ENCODE measurements around the gene CD109.
"Not testable (repeated sequence)": the region's sequence is repeated elsewhere in the genome, so short reads cannot be mapped to it uniquely, and the experiment has no call there.

Gene CD109

DNA sequence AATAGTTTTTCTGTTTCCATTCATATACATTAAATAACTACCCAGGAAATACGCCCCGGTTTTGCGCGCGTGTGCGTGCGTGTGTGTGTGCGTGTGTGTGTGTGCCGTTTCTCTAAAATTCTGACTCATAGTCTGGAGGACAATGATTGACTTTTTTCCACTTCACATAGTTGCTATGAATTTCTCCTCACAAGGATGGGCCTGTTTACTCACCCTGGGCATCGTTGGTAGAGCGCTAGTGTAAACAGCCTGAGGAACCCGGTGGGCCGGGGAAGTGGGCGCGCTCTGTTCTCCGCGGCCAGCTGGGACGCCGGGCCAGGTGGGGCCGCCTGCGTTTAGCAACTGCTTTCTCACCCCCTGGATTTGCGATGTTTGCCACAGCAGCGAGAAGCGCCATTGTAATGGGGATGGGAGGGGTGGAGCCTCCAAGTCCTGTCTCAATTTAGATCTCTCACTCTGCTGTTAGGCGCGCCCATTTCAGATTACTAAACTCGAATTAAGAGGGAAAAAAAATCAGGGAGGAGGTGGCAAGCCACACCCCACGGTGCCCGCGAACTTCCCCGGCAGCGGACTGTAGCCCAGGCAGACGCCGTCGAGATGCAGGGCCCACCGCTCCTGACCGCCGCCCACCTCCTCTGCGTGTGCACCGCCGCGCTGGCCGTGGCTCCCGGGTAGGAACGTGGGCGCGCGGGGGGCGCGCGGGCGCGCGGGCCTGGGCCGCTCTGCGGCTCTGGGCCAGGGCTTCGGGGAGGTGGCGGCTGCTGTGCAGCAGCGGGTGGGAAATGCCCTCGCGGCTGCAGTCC lies at the start of gene CD109:
TSS of gene CD109 (plus strand) at position 585 of the 803 bp plus-strand sequence. CDS start at position 598, 13 bp downstream.
- peak; percentile 89 for DNase-seq

DNA sequence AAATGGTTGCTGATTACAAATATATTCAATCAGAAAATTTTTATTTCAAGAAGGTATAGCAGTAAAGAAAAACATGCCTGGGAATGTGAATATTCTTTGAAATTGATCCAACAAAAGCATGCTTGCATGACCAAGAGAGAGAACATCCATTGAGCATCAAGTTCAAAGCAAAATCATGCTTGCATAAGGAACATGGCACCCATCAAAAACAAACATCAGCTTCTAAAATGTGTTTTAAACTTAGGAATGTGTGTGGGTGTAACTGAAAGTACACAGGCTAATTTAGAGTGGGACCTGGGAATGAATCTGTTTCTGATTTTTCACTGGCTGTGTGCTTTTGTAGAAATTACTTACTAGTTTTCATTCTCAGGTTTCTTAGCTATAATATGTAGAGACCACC lies 47.8 kb upstream of the CD109 start:
- no peak for DNase-seq

DNA sequence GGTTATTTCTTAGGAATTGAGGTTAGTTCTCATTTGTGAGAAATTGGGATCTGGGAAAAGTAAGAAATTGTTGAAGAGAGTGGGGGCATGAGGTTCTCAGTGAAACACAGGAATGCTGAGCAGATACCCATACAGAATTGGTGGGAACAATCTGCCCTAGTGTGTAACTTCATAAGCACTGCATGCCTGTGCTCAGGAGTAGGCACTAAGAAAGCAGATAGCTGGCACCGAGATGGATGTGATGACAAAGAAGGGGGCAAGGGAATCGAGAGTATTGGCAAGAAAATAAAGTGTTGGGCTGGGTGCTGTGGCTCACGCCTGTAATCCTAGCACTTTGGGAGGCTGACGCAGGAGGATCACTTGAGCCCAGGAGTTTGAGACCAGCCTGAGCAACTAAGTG lies 46.2 kb upstream of the CD109 start:
- no peak for DNase-seq

DNA sequence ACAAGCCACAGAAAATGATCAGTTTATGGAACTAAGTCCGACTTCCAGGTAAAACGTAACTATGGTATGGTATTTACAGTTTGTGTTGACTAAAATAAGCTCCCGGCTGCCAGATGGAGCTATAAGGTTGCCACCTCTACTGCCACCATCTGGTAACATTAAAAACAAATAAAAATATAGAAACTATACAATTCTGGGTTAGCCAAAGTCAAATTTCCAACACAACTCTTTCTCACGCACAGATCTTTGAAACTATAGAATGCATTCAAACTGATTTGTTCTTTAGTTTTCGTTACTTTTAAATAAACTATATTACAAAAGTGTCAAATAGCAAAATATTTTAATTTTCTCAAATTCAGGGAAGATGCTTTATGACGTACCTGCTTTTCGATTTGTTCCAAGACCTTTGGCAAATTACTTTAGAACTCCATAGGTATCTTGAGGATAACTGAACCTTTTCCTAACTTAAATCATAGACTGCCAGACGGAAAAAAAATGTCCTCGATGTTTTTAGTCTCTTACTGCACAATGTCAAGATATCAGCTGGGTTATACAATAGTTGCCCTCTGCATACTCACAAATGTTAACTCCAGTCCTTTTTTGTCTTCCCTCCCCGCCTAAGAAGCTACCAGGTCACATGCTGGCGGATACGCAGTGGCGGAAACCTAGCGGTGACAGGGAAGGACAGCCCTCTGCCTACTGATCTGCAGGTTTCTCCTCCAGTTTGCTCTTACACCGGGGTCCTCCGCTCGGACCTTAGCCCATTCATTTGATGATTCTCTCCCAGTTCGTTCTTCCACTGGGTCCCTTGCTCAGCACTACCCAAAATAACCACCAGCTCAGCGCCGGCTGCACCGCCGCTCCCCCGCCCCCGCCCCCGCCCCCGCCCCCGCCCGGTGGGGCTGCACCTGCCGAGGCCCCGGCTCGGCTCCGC lies 43.1 kb upstream of the CD109 start:
- peak; percentile 91 for DNase-seq

DNA sequence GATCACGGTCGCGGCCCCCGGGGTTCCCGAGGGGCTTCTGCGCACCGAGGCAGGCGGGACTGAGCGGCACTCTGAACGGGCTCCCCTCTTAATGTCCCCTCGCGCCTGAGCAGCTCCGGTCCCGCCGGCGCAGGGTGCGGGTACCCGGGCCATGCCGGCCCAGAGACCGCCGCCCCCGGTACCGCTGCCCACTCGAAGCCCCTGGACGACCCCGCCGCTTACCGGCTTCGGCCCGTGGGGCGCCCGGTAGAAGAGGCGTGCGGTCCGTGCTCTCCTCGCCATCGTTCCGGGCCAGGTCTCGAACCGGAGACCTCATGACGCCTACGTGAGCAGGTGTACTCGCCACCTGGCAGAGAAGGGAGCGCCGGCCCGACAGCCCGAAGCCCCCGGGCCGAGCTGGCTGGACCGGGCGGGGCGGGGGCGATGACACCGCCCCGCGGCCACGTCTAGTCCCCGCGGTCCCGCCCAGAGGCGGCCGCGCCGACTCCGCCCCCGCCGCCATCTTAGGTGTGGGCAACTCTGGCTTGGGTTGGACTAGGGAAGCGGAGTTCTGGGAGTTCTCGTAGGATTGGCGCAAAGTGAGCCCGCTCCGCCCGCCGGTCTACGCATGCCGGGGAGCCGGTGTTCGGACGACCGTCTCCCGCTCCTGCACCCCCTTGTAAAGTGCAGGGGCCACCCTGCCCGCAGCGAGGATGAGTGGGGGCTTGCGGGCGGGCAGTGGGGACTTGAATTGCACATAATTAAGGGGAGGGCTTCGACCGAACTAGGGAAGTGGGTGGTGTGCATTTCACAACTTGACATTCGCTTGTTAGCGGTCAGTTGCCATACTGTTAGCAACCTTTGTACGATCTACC lies 42.2 kb upstream of the CD109 start, which contains the start of gene SLC17A5:
TSS of gene SLC17A5 (minus strand) at position 422 of the 854 bp plus-strand sequence. CDS start at position 316, 106 bp downstream.
- peak; percentile 97 for DNase-seq

DNA sequence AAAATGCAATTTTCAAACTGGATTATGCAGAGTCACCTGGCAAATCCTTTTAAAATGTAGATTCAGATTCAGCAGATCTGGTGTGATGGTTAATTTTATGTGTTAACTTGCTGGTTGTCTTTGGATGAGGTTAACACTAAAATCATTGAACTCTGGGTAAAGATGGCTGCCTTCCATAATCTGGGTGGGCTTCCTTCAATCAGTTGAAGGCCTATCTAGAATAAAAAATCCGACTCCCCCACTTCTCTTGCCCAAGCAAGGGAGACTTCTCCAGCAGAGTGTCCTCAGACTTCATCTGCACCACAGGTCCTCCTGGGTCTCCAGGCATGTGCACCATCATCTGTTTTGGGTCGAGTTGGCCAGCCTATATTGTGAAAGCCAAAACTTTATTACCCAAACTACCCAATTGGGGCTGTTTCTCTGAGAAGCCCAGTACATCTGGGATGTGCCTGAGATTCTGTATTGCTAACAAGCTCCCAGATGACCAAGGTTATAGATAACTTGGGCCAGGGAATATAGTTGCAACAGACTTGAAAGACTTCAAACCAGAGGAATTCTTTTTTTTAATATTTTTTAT lies 40.6 kb upstream of the CD109 start:
- DNase-seq = no peak

DNA sequence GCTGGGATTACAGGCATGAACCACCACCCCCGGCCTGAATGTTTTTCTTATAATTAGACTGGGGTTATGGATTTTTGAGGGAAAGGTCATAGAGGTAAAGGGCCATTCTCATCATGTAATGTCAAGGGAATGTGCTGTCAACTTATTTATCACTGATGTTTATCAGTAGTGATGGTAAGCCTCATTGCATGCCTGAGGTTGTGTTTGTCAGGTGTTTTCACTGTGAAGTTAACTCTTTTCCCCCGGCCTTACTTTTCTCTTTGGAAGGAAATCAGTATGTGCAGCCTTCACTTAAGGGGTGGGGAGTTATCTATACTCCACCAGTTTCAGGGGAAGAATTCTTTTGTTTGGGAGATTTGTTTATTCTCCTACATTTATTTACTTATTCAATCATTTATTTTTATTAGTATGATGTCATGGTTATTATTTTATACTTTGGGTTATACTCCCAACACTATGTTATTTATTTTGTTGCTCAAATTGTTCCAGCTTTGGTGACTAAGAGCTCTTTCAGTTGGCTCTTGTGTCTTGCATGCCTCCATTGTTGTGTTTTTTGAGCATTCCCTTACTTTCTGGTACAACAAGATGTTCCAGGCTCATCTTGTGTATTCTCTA lies 39.4 kb upstream of the CD109 start:
- DNase-seq = no peak

DNA sequence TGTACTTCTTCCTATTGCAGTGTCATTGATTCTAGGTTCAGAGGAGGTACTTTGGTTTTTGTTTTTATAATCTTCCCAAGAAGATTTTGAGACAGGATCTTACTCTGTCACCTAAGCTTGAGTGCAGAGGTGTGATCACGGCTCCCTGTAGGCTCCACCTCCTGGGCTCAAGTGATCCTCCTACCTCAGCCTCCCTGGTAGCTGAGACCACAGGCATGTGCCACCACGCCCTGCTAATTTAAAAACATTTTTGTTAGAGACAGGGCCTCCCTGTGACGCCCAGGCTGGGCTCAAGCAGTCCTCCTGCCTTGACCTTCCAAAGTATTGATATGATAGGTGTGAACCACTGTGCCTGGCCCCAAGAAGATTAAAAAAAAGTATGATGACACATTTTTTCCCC lies 38.8 kb upstream of the CD109 start:
- peak; percentile 23 for DNase-seq

DNA sequence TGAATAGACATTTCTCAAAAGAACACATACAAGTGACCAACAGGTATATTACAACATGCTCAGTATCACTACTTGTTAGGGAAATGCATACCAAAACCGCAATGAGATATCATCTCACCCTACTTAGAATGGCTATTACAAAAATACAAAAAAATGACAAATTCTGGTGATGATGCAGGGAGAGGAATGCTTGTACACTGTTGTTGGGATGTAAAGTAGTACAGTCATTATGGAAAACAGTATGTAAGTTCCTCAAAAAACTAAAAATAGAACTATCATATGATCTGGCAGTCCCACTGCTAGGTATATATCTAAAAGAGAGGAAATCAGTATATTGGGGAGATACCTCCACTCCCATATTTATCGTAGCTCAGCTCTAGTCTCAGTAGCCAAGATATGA lies 31.3 kb upstream of the CD109 start:
- DNase-seq = no peak

DNA sequence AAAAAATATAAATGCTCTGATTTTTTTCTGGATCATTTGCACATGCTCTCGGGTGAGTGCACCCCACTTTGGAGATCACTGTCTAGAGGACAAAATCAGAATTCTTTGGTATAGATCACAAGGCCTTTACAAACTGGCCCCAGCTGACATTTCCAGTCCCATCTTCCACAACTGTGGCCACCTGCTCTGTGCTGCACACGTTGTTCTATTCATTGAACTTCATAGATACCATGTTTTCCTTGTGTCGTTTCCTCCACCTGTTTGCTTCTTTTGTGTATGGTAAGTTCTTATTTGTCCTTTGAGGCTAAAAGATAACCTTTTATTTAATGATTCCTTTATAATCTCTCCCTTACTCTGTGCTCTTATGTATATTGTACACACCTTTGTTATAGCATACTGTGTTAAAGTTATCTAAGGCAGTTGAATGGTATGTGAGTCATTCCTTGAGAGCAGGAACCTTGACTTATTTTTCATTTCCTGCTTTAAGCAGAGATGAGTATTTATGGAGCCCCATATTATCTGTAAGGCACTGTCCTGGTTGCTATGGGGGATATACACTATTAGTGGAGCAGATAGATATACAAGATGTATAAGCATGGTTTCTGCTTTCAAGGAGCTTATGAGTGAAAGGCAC lies 30.2 kb upstream of the CD109 start:
- DNase-seq = no peak

DNA sequence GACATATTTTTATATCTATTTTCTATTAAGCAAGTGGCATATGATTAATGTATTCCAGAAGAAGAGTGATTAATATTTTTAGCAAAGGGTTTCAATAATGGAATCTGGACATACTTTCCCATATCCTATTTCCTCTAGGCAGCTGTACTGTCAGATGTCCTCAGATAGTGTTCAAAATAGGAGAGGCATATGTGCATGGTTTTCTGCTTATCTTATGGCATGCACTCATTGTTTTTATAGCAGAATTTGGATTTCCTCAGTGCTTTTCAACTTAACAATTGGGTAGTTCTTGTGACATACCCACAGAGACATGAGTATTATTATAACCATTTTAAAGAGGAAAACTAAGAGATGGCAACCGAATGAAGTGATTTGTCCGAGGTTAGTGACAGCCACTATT lies 29.6 kb upstream of the CD109 start:
- DNase-seq = no peak

DNA sequence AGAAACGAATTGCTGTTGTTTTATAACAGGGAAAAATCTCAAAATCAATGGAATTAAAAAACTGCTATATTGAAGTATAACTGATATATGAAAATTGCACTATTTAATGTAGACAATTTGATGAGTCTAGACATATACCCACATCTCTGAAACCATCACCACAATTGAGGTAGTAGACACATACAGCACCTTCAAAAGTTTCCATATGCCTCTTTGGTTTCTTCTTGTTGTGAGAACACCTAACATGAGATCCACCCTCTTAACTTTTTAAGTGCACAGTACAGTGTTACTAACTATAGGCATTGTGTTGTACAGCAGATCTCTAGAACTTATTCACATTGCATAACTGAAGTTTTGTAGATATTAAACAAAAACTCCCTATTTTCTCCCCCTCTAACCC lies 28.2 kb upstream of the CD109 start:
- DNase-seq = no peak

DNA sequence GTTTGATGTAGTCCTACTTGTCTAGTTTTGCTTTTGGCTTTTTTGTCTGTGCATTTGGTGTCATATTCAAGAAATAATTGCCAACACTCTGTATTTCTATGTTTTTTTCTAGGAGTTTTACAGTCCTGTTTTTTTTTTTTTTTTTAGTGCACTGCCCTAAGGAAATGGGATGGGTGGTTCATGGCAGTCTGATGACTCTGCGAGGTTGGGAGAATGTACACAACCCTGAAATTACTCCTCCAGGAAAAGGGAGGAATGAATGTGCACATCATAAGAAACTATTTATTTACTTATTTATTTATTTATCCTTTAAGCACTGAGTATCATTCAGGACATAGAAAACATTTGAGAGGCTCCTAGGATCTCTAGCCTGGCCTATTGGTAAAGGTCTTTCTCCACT lies 27.0 kb upstream of the CD109 start:
- no peak for DNase-seq

DNA sequence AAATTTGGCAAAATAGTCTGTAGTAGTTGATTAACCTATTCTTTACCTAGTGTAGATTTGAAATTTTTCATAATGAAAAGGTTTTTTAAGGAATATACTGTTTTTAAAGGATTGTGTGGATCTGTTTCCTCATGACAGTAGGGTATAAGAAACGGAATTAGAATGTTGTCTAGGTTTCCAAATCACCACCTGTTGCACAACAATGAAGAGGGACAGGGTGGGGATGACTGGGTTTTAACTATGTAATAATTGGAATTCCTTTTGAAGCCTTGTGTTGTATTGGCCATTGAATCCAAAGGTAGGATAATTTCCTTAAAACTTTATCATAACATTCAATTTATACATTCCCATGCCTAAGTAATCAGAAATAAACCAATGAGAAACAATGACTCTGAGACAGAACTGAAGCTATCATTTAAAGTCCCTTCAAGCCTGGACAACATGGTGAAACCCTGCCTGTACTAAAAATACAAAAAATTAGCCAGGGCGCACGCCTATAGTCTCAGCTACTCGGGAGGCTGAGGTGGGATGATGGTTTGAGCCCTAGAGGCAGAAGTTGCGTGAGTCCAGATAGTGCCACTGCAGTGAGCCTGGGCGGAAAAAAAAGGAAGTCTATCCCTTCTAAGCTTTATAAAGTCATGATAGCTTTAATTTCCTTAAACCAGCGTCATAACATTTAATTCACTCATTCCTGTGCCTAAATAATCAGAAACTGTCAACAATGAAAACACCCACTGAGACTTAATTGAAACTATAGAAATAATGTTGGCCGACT lies 23.9 kb upstream of the CD109 start:
- DNase-seq = peak; percentile 51

DNA sequence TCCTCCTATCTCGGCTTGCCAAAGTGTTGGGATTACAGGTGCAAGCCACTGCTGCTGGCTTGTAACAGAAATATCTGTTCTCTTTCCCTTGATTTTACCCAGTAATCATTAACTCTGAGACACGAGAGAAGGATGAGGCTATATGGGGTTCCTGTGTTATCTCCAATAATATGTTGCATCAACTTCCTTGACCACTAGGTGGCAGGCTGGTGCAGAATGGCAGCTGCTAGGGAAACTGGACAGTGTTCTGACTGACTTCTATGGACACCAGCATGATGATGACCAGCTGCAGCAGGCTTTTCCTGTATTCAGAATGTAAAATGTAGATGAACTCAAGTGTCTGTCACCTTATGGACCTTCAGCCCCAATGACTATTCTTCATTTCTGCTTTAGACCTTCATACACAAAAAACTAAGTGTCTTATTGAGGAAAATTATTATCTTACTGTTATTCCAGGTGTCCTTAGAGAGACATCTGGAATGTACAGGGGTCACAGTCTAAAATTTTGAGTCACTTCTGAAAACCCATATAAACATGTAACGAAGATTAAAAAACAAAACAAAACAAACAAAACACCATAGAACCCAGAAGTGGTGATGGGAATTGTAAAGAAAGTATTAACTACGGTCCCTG lies 20.4 kb upstream of the CD109 start:
- DNase-seq = peak; percentile 89

DNA sequence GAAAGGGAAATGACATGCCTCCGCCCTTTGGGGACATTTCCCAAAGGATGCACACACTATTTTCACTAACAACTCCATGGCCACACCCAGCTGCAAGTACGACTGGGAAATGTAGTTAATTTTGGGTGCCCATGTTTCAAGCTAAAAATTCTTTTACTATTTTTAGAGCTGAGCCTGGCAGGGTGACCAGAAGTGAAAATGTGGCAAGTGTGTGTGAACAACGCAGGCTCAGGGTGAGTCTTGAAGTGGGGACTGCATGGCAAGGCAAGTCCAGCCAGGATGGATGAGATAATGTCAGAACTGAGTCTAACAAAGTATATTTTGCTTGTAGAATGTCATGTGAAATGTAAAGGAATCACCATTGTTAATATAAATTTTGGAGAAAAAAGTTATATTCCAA lies 17.0 kb upstream of the CD109 start:
- no peak for DNase-seq

DNA sequence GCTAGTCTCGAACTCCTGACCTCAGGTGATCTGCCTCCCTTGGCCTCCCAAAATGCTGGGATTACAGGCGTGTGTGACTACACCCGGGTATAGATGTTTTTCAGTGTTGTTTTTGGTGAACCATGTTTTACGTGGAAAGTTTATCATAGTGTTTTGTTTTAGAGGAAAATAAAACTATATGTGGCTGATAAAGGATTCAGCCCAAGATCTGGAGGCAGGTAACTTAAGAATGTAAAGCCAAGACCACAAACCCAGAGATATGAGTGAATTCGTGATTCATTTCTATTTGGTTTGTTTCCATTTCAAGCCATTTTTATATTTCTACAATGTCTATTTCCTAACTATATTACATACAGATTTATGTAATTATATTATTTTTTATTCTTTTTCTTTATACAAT lies 16.2 kb upstream of the CD109 start:
- DNase-seq = not testable (repeated sequence)

DNA sequence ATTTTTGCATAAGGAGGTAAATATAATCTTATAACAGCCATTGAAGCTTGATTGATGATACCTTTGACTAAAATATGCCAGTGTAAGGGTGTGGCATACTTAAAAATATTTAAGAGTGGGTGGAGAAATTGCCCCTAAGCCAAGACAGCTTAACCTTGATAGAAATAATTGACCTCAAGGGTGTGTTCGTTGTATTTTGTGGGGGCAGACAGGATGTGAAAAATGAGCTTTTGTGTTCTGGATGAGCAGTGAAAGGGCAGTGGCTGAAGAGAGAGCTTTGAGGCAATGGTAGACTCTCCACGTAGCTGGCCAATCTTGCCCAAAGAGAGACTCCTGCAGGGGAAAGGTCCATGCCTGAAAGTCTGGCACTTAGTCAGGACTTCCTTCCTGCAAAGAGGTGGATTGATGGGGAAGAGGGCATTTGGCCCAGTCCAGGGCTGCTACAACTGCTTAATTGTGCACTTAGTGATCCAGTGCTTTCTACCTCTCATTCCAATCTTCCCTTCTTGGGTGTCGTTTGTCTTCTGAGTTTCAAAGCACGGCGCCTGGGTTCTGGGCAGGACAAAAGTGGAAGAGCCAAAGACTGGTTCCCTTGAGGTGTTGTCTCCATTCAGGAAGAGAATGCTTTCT lies 15.6 kb upstream of the CD109 start:
- no peak for DNase-seq

DNA sequence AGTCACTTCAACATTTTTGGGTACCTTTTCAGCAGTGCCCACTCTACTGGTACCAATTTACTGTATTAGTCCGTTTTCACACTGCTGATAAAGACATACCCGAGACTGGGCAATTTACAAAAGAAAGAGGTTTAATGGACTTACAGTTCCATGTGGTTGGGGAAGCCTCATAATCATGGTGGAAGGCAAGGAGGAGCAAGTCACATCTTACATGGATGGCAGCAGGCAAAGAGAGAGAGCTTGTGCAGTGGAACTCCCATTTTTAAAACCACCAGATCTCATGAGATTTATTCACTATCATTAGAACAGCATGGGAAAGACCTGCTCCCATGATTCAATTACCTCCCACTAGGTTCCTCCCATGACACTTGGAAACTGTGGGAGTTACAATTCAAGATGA lies 12.4 kb upstream of the CD109 start:
- not testable (repeated sequence) for DNase-seq

DNA sequence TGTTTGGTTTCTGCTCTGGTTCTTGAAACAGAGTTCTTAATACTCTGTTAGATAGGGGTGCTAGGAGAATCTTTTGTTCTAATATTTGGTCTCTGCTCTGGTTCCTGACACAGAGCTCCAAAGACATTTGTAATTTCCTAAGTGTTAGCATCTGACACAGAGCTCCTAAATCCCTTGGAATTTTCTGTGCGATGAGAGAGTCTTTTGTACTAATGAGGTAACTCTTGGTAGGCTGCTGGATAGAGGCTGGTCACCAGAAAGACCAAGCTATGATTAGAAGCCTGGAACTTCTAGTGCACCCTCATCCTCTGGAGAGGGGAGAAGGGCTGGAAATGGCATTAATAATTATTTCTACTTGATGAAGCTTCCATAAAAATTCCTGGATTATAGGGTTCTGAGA lies 7.7 kb upstream of the CD109 start:
- no peak for DNase-seq
